Trophoblast cell (in vitro differentiated cells and primary cell): ENCODE results near the gene MLYCD.
"Not testable (repeated sequence)": the region's sequence is repeated elsewhere in the genome, so short reads cannot be mapped to it uniquely, and the experiment has no call there.

ENCODE experiments used
- DNase-seq, 2 donors: peaks; one replicate each; pipeline ENCODE4 v3.0.0-alpha.2; 2016
- H2AFZ ChIP-seq: 2 replicates; pipeline ENCODE4 v1.6.1; 2013; ENCODE audit warnings: low read length, moderate library complexity, mild to moderate bottlenecking; ENCODE audit not compliant: insufficient read depth, poor library complexity
- H2AK5ac ChIP-seq: 2 replicates; pipeline ENCODE4 v1.6.1; 2013; ENCODE audit warnings: mild to moderate bottlenecking, low read length
- H2BK120ac ChIP-seq: 2 replicates; pipeline ENCODE4 v1.6.1; 2013; ENCODE audit warnings: low read length, mild to moderate bottlenecking, moderate library complexity; ENCODE audit not compliant: insufficient read depth, poor library complexity
- H2BK12ac ChIP-seq: 2 replicates; pipeline ENCODE4 v1.6.1; 2013; ENCODE audit warnings: mild to moderate bottlenecking, low read length, moderate library complexity
- H2BK5ac ChIP-seq: 2 replicates; pipeline ENCODE4 v1.6.1; 2013; ENCODE audit warnings: low read length, low read depth, moderate library complexity, mild to moderate bottlenecking; ENCODE audit not compliant: poor library complexity
- H3K14ac ChIP-seq: 2 replicates; pipeline ENCODE4 v1.6.1; 2013; ENCODE audit warnings: mild to moderate bottlenecking, low read length
- H3K18ac ChIP-seq: 2 replicates; pipeline ENCODE4 v1.6.1; 2013; ENCODE audit warnings: mild to moderate bottlenecking, low read length
- H3K23ac ChIP-seq: 2 replicates; pipeline ENCODE4 v1.6.1; 2013; ENCODE audit warnings: low read length
- H3K27ac ChIP-seq: 2 replicates; pipeline ENCODE4 v1.5.1; 2013; ENCODE audit warnings: low read depth, mild to moderate bottlenecking, inconsistent platforms, low read length, moderate library complexity
- H3K27me3 ChIP-seq: 2 replicates; pipeline ENCODE4 v1.6.1; 2013; ENCODE audit warnings: inconsistent platforms, mild to moderate bottlenecking, low read length, moderate library complexity; ENCODE audit not compliant: insufficient read depth
- H3K36me3 ChIP-seq, 2 experiments: 1 replicate in 1 of 2; 2 replicates in 1 of 2; pipeline ENCODE4 v1.6.1; 2013; ENCODE audit warnings: low read length in 2 of 2, mild to moderate bottlenecking in 2 of 2, moderate library complexity in 1 of 2; ENCODE audit not compliant: insufficient read depth in 2 of 2, control insufficient read depth in 1 of 2
- H3K4ac ChIP-seq: 2 replicates; pipeline ENCODE4 v1.6.1; 2013; ENCODE audit warnings: low read depth, mild to moderate bottlenecking, low read length, moderate library complexity
- H3K4me1 ChIP-seq, 2 experiments: 1 replicate in 1 of 2; 2 replicates in 1 of 2; pipeline ENCODE4 v1.6.1; 2013; ENCODE audit warnings: low read length in 2 of 2, mild to moderate bottlenecking in 2 of 2, moderate library complexity in 1 of 2; ENCODE audit not compliant: insufficient read depth in 2 of 2, control insufficient read depth in 1 of 2
- H3K4me2 ChIP-seq: 2 replicates; pipeline ENCODE4 v1.6.1; 2013; ENCODE audit warnings: inconsistent platforms, mild to moderate bottlenecking, low read length, moderate library complexity
- H3K4me3 ChIP-seq: 2 replicates; pipeline ENCODE4 v1.5.1; 2013; ENCODE audit warnings: mild to moderate bottlenecking, low read depth, low read length, inconsistent platforms
- H3K79me1 ChIP-seq: one replicate; pipeline ENCODE4 v1.6.1; 2013; ENCODE audit warnings: low read length
- H3K79me2 ChIP-seq: 2 replicates; pipeline ENCODE4 v1.6.1; 2013; ENCODE audit warnings: low read length, mild to moderate bottlenecking; ENCODE audit not compliant: control insufficient read depth, insufficient read depth, poor library complexity
- H3K9ac ChIP-seq: 2 replicates; pipeline ENCODE4 v1.6.1; 2013; ENCODE audit warnings: mild to moderate bottlenecking, low read length
- H3K9me3 ChIP-seq: 2 replicates; pipeline ENCODE4 v1.6.1; 2013; ENCODE audit warnings: low read depth, mild to moderate bottlenecking, control low read depth, inconsistent platforms, low read length; ENCODE audit not compliant: insufficient read depth
- H4K12ac ChIP-seq: 2 replicates; pipeline ENCODE4 v1.6.1; 2013; ENCODE audit warnings: low read depth, mild to moderate bottlenecking, low read length, moderate library complexity
- H4K8ac ChIP-seq: 2 replicates; pipeline ENCODE4 v1.6.1; 2013; ENCODE audit warnings: low read depth, mild to moderate bottlenecking, low read length, moderate library complexity
- H4K91ac ChIP-seq: one replicate; pipeline ENCODE4 v1.6.1; 2013; ENCODE audit warnings: low read depth, mild to moderate bottlenecking, low read length, moderate library complexity
- WGBS: extraction: QIAGEN DNeasy Blood & Tissue Kit; methylation state at CpG from one replicate; pipeline ENCODE4 v1.1.7; 2013; ENCODE audit warnings: missing lambda C conversion rate; ENCODE audit not compliant: insufficient read length, insufficient coverage; ENCODE audit errors: extremely low coverage; 5-methylcytosine and 5-hydroxymethylcytosine counted together

MLYCD gene

DNA sequence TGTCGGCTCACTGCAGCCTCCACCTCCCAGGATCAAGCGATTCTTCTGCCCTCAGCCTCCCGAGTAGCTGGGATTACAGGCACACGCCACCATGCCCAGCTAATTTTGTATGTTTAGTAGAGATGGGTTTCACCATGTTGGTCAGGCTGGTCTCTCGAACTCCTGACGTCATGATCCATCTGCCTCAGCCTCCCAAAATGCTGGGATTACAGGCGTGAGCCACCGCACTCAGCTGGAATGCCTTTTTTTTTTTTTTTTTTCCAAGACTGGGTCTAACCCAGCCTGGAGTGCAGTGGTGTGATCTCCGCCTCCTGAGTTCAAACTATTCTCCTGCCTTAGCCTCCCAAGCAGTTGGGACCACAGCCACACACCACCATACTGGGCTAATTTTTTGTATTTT lies 42.6 kb downstream of the MLYCD start:
- no CpG with 5 or more reads among the region's 9 CpGs for WGBS
- peaks cover 9 to 12% of the 10 kb centered on the region in 2 experiments for H3K4me1 ChIP-seq
- H2AFZ ChIP-seq, H2BK5ac ChIP-seq, H4K8ac ChIP-seq, H3K4ac ChIP-seq, H3K23ac ChIP-seq, H3K14ac ChIP-seq, H4K91ac ChIP-seq, H3K18ac ChIP-seq, H2BK120ac ChIP-seq, H3K79me2 ChIP-seq, H2BK12ac ChIP-seq, H3K27ac ChIP-seq, H3K4me3 ChIP-seq, H3K36me3 ChIP-seq, H3K9me3 ChIP-seq, H3K4me2 ChIP-seq, DNase-seq, H3K27me3 ChIP-seq, H2AK5ac ChIP-seq, H3K79me1 ChIP-seq, H4K12ac ChIP-seq, H3K9ac ChIP-seq: not testable (repeated sequence)

GRCh38 chr16:83942074-83942473 lies 43.2 kb downstream of the MLYCD start:
- H2AK5ac ChIP-seq = no peak overlapping the region
- H3K4me3 ChIP-seq = no peak overlapping the region
- no peaks in the 10 kb centered on the region for H3K27me3 ChIP-seq
- no peaks in the 10 kb centered on the region for H3K79me2 ChIP-seq
- no peak overlapping the region for H3K14ac ChIP-seq
- no peaks in the 10 kb centered on the region for H3K79me1 ChIP-seq
- DNase-seq = no peak
- H3K4me2 ChIP-seq = no peak overlapping the region
- no peak overlapping the region for H3K9ac ChIP-seq
- no peak overlapping the region for H2BK12ac ChIP-seq
- no peak overlapping the region for H2BK5ac ChIP-seq
- peaks cover 9 to 12% of the 10 kb centered on the region in 2 experiments for H3K4me1 ChIP-seq
- H3K18ac ChIP-seq = no peak overlapping the region
- no CpG with 5 or more reads among the region's 14 CpGs for WGBS
- no peak overlapping the region for H4K8ac ChIP-seq
- no peak overlapping the region for H4K12ac ChIP-seq
- no peak overlapping the region for H4K91ac ChIP-seq
- no peak overlapping the region for H3K4ac ChIP-seq
- no peak overlapping the region for H2AFZ ChIP-seq
- H3K27ac ChIP-seq = no peak overlapping the region
- H3K23ac ChIP-seq = no peak overlapping the region
- H2BK120ac ChIP-seq = no peak overlapping the region
- no peaks in the 10 kb centered on the region for H3K9me3 ChIP-seq
- H3K36me3 ChIP-seq = no peaks in the 10 kb centered on the region

DNA sequence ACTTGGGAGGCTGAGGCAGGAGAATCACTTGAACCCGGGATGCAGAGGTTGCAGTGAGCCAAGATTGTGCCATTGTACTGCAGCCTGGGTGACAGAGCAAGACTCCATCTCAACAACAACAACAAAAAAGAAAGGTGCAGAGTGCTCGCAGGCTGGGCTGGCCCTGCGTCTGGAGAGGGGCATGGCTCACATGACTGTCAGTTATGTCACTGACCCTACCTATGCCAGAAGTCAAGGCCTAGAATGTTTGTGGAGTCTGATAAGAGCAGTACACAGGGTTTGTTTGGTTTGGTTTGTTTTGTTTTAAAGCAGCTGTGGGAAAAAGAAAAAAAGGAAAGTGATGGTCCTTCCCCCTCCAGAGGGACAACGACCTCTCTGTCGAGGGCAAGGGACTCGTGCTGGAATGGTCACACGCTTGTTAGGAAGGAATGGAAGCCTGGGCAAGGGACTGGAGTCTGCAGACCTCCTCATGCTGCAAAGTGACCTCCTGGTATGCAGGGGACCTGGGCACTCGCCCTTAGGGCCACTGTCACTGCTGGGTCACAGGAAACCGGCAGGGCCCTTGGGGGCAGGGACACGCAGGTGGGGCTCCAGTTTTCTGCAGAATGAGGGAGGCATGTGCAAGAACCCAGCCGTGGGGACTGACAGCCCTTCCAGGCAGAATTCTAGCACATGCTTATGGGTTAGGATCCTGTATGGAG lies 44.0 kb downstream of the MLYCD start:
- no peak overlapping the region for H2BK5ac ChIP-seq
- no peak overlapping the region for H3K9ac ChIP-seq
- H3K9me3 ChIP-seq = peaks cover 2% of the 10 kb centered on the region
- H3K27ac ChIP-seq = no peak overlapping the region
- WGBS = no CpG with 5 or more reads among the region's 11 CpGs
- H4K12ac ChIP-seq = no peak overlapping the region
- no peaks in the 10 kb centered on the region for H3K79me1 ChIP-seq
- no peak overlapping the region for H3K14ac ChIP-seq
- H2BK12ac ChIP-seq = no peak overlapping the region
- no peak overlapping the region for H4K8ac ChIP-seq
- no peak overlapping the region for H2AK5ac ChIP-seq
- H3K36me3 ChIP-seq = no peaks in the 10 kb centered on the region
- peaks cover 9 to 12% of the 10 kb centered on the region in 2 experiments for H3K4me1 ChIP-seq
- DNase-seq = peak in 1 of 2 donors; percentile 2
- H3K23ac ChIP-seq = no peak overlapping the region
- H3K79me2 ChIP-seq = no peaks in the 10 kb centered on the region
- no peaks in the 10 kb centered on the region for H3K27me3 ChIP-seq
- H2BK120ac ChIP-seq = no peak overlapping the region
- H3K4me2 ChIP-seq = no peak overlapping the region
- H3K18ac ChIP-seq = no peak overlapping the region
- no peak overlapping the region for H2AFZ ChIP-seq
- no peak overlapping the region for H4K91ac ChIP-seq
- H3K4ac ChIP-seq = no peak overlapping the region
- no peak overlapping the region for H3K4me3 ChIP-seq

- Histone ChIP-seq H3K27ac (no peak overlapping the region), H4K91ac (no peak overlapping the region), H3K4ac (no peak overlapping the region), H3K18ac (no peak overlapping the region), H3K23ac (no peak overlapping the region), H2AFZ (no peak overlapping the region), H2BK12ac (no peak overlapping the region), H3K4me2 (no peak overlapping the region), H3K36me3 (no peaks in the 10 kb centered on the region), H4K8ac (no peak overlapping the region), H2BK5ac (no peak overlapping the region), H3K9me3 (peaks cover 2% of the 10 kb centered on the region), H3K27me3 (no peaks in the 10 kb centered on the region), H3K4me1 (peaks cover 9 to 12% of the 10 kb centered on the region in 2 experiments), H3K9ac (no peak overlapping the region), H3K79me2 (no peaks in the 10 kb centered on the region), H3K4me3 (no peak overlapping the region), H3K14ac (no peak overlapping the region), H3K79me1 (no peaks in the 10 kb centered on the region), H2AK5ac (no peak overlapping the region), H2BK120ac (no peak overlapping the region), H4K12ac (no peak overlapping the region)
- WGBS = no CpG with 5 or more reads among the region's 10 CpGs
- DNase-seq = peak; percentile 46 to 48
Observed at GRCh38 chr16:83943516-83944050, 44.7 kb downstream of the MLYCD start.
